Ovary (tissue), 9 donors: Measurements from ENCODE around the gene POLR3B. TPM values are rescaled to one million over a fixed set of nuclear protein-coding genes. Genes with fewer than 3 reads are reported as not detected.

ENCODE experiments used
- DNase-seq, 5 donors: peaks; one replicate each; pipeline ENCODE4 v3.0.0-alpha.2; 2019 to 2020
- H3K27ac ChIP-seq, 2 donors: fragments of 200-600 bp; one replicate each; pipeline versions ENCODE4 v1.5.1 to v1.8.0; 2019 to 2022
- H3K27me3 ChIP-seq: fragments of 200-600 bp; one replicate; pipeline ENCODE4 v1.8.0; 2022
- H3K36me3 ChIP-seq: fragments of 200-600 bp; sonication (generic); one replicate; pipeline ENCODE4 v1.5.1; 2019
- H3K4me1 ChIP-seq: one replicate; pipeline ENCODE4 v1.8.1; 2013; ENCODE audit warnings: mild to moderate bottlenecking, moderate library complexity; ENCODE audit not compliant: insufficient read depth
- H3K4me3 ChIP-seq: fragments of 200-600 bp; sonication (generic); one replicate; pipeline ENCODE4 v1.5.1; 2017
- H3K9me3 ChIP-seq, 2 donors: fragments of 200-600 bp in 1 of 2; sonication (generic) in 1 of 2; one replicate each; pipeline versions ENCODE4 v1.5.1 to v1.8.1; 2013 to 2019; ENCODE audit warnings: mild to moderate bottlenecking in 1 of 2, moderate library complexity in 1 of 2
- EP300 ChIP-seq: sonication (generic); formaldehyde crosslinking; IDR thresholded peaks from one replicate; pipeline ENCODE4 v1.6.1; 2017; ENCODE audit warnings: antibody characterized with exemption
- POLR2A ChIP-seq: fragments of 450-650 bp; IDR thresholded peaks from one replicate; pipeline ENCODE4 v1.6.1; 2017; ENCODE audit warnings: antibody characterized with exemption, mild to moderate bottlenecking, moderate library complexity
- WGBS, 3 donors: extraction: QIAGEN DNeasy Blood & Tissue Kit in 1 of 3; methylation state at CpG; one replicate each; pipeline versions ENCODE4 v1.1.5 to v1.1.7; 2013 to 2017; 5-methylcytosine and 5-hydroxymethylcytosine counted together
- intact Hi-C, 4 donors: fragments of 100-400 bp; cut with DNase I; formaldehyde crosslinking; loops; one replicate each; pipeline versions ENCODE4 v1.11.0 to v1.15.1; 2022 to 2023
- polyA plus RNA-seq, 2 donors: library from polyadenylated mRNA; stranded (reverse); fragments of 200-250 nt in 1 of 2; fragments of 350-450 nt in 1 of 2; fragmentation: Illumina TruSeq in 1 of 2; extraction: RNeasy Lipid Tissue Mini Kit (QIAGEN cat#74804) in 1 of 2; gene quantifications; one replicate each; pipeline ENCODE4 v1.2.3, GENCODE V29; 2013 to 2014
- total RNA-seq, 7 donors: library from RNA; depleted of rRNA in 2 of 7; stranded (reverse); fragments of >200 nt in 2 of 7; fragmentation: NEBNext Ultra II Directional in 3 of 7; extraction: Animal tissue kit (Norgen Biotek cat#: 25700) in 3 of 7; gene quantifications; one replicate each; pipeline versions ENCODE4 v1.1.0 to v1.2.4, GENCODE V29; 2016 to 2023
- TF ChIP-seq, protein P1 (sequence below), 3 donors: fragments of 450-650 bp in 2 of 3; fragments of 200-600 bp in 1 of 3; IDR thresholded peaks; one replicate each; pipeline versions ENCODE4 v1.5.1 to v1.8.0; 2016 to 2022; ENCODE audit warnings: antibody characterized with exemption in 3 of 3, mild to moderate bottlenecking in 1 of 3
- donor health status: DM: no; HTN: no; CAD: no; lungs with moderate emphysema.
- donor health status: DM: no; HTN: no; CAD: no.
- donor health status: Bipolar disorder and iron deficiency.
- donor health status: DM: yes; HTN: yes; CAD: no.
- donor health status: DM: no; HTN: no; CAD: no.
- donor health status: DM: yes; HTN: yes; CAD: no.

The POLR3B gene
- total and polyA plus RNA-seq, 9 donors: 3.1 to 15.7 (median 9.7) TPM

DNA sequence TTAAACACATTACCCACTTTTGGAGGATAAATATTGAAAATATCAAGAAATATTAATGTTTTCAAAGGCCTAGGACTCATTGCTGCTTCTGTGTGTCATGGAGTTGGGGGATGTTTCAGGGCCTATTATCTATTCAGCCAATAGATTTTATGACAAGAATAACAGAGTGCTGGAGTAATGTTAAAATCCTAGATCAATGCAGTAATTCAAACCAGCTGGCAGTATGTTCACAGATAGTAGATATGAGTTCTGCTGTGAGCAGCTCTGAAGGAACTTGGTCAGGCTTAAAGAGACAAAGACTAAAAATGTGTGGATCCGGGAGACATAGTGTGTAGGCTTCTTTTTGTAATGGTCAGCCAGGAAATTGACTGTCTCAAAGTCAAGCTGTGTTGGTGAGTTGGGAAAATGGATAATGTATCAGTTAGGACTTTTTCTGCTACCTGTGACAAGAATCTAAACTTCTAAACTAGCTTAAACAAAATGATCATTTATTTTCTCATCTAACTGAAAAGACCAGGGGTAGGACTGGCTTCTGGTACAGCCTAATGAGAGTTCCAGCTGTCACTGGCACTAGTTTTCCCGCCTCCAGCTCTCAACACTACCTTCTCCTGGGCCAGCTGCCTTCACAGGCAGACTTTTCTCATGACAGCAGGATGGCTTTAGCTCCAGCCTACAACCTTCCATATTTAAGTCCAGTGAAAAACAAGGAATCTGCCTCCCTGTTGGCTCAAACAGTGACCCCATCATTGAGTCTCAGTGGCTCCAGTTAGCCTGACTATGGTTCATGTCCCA is 16.3 kb upstream of the POLR3B start:
- Histone ChIP-seq H3K27ac (peak overlapping the region in 1 of 2 donors; percentile 56), H3K4me1 (peaks cover 10% of the 10 kb centered on the region), H3K9me3 (no peaks in the 10 kb centered on the region), H3K27me3 (no peaks in the 10 kb centered on the region), H3K4me3 (no peak overlapping the region), H3K36me3 (no peaks in the 10 kb centered on the region)
- TF ChIP-seq, protein P1, sequence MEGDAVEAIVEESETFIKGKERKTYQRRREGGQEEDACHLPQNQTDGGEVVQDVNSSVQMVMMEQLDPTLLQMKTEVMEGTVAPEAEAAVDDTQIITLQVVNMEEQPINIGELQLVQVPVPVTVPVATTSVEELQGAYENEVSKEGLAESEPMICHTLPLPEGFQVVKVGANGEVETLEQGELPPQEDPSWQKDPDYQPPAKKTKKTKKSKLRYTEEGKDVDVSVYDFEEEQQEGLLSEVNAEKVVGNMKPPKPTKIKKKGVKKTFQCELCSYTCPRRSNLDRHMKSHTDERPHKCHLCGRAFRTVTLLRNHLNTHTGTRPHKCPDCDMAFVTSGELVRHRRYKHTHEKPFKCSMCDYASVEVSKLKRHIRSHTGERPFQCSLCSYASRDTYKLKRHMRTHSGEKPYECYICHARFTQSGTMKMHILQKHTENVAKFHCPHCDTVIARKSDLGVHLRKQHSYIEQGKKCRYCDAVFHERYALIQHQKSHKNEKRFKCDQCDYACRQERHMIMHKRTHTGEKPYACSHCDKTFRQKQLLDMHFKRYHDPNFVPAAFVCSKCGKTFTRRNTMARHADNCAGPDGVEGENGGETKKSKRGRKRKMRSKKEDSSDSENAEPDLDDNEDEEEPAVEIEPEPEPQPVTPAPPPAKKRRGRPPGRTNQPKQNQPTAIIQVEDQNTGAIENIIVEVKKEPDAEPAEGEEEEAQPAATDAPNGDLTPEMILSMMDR (IDR thresholded peaks at IDR 0.05): no peak
- TF ChIP-seq EP300: no peak
- intact Hi-C loops: loop anchor here in 2 of 4 donors (5.0 to 10.0 kb wide), 2 partner anchors 94 to 96 kb away; partner anchors contain the start of gene CKAP4 (in 2 of the 2)
- 74 to 88% (median 87%) methylated on average over 2 of the region's 2 CpGs for WGBS, 3 donors
- no peak for DNase-seq

DNA sequence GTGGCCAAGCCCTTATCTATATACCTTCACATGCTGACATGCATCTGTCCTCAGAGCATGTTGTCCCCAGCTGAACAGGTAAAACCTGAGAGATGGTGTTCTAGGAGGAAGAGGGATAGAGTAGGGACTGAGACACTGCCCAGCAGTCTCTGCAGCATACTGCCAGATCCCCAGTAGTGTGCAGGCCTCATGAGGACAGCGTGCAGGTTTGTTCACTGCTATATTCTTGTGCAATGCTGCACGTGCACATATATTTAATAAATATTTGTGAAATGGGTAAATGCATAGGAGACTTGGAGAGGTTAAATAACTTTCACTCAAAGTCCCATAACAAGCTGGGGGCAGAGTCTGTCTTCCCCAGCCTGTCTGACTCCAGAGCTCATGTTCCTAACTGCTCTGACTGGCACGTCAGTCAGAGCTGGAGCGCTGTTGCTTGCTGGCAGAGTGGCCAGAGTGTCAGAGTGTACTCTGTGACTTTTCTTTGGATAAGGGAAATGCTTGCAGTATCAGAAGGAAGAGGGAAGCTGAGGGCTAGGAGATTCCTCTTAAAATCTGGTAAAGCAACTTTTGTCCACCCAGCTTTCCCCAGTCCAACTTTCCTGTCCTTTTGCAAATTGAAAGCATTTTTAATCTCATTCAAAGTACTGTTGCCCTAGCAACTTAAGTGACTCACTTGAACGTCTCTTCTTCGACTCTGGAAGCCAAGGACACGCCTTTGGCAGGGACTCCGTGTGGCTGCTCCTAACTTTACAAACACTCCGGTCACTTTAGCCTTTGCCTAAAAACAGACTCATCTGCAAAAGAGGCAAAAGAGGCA is 14.9 kb upstream of the POLR3B start:
- H3K4me3 ChIP-seq: no peak overlapping the region
- peaks cover 10% of the 10 kb centered on the region for H3K4me1 ChIP-seq
- TF ChIP-seq, protein P1 (IDR thresholded peaks at IDR 0.05): no peak
- TF ChIP-seq EP300 (no peak), POLR2A (no peak)
- no peaks in the 10 kb centered on the region for H3K9me3 ChIP-seq
- 9 to 15% (median 13%) methylated on average over 9 of the region's 9 CpGs for WGBS, 3 donors
- DNase-seq: peak; percentile 80 to 90 (median 86)
- intact Hi-C loops: loop anchor here in 2 of 4 donors (5.0 to 10.0 kb wide), 2 partner anchors 95 to 98 kb away; partner anchors contain the start of gene CKAP4 (in 2 of the 2)
- no peaks in the 10 kb centered on the region for H3K27me3 ChIP-seq
- no peaks in the 10 kb centered on the region for H3K36me3 ChIP-seq
- H3K27ac ChIP-seq: peak overlapping the region in 1 of 2 donors; percentile 56

DNA sequence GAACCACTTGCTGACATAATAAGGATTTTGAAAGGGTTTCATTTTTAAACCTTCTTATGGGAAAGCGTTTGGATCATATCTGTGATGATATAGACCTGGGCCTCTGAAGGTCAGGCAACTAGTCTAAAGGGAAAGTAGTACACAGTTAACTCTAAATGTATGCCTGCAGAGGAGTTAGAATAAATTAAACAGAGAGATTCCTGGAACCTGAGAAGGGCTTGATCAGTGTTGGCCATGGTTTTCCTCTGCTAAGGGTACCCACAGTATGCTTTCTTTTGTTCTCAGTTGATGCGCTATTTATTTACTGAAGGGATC is 14.4 kb upstream of the POLR3B start:
- H3K36me3 ChIP-seq: no peaks in the 10 kb centered on the region
- H3K4me3 ChIP-seq: no peak overlapping the region
- TF ChIP-seq, protein P1 (IDR thresholded peaks at IDR 0.05): no peak
- TF ChIP-seq EP300 (no peak), POLR2A (no peak)
- DNase-seq: no peak
- no peaks in the 10 kb centered on the region for H3K27me3 ChIP-seq
- peaks cover 10% of the 10 kb centered on the region for H3K4me1 ChIP-seq
- H3K9me3 ChIP-seq: no peaks in the 10 kb centered on the region
- intact Hi-C loops: loop anchor here in 2 of 4 donors (5.0 to 10.0 kb wide), 2 partner anchors 96 to 98 kb away; partner anchors contain the start of gene CKAP4 (in 2 of the 2)
- peak overlapping the region in 1 of 2 donors; percentile 55 for H3K27ac ChIP-seq
- WGBS, 3 donors: 44 to 48% (median 48%) methylated on average over 2 of the region's 2 CpGs

DNA sequence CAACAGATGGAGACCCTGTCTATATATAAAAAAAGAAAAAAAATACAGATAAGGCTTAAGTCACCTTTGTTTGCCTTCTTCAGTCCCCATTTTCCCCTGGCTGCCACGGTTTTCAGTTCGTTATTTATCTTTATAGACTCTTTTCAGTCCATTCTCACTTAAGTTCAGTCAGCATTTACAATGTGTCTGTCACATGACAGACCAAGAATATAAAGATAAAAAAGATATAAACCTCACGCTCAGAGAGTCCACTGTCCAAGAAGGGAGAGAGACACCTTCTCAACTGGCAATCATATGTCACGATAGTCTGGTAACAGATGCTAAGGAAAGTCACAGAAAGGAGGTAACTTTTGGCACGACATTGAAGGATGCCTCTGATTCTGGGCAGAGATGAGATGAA is 13.4 kb upstream of the POLR3B start:
- peak overlapping the region in 1 of 2 donors; percentile 55 for H3K27ac ChIP-seq
- intact Hi-C loops: loop anchor here in 2 of 4 donors (5.0 to 10.0 kb wide), 2 partner anchors 97 to 99 kb away; partner anchors contain the start of gene CKAP4 (in 2 of the 2)
- H3K4me1 ChIP-seq: peaks cover 10% of the 10 kb centered on the region
- WGBS, 3 donors: 87 to 92% (median 89%) methylated on average over 5 of the region's 5 CpGs
- no peak for TF ChIP-seq EP300
- TF ChIP-seq POLR2A: no peak
- TF ChIP-seq, protein P1 (IDR thresholded peaks at IDR 0.05): no peak
- H3K9me3 ChIP-seq: no peaks in the 10 kb centered on the region
- no peak overlapping the region for H3K4me3 ChIP-seq
- H3K27me3 ChIP-seq: no peaks in the 10 kb centered on the region
- no peak for DNase-seq
- no peaks in the 10 kb centered on the region for H3K36me3 ChIP-seq
